SU-DHL-6 (cell line): ENCODE measurements around the gene JAM2.

Experiments used
- EZH2phosphoT487 ChIP-seq: fragments of 200-600 bp; sonication (generic), shearing (Covaris generic); conservative IDR thresholded peaks from 2 replicates; pipeline ENCODE4 v1.6.1; 2018; ENCODE audit warnings: mild to moderate bottlenecking, antibody characterized with exemption, low read length, moderate library complexity, mixed read lengths
- TF ChIP-seq, protein P1 (sequence below): fragments of 200-600 bp; sonication (generic); IDR thresholded peaks from one replicate; pipeline ENCODE4 v1.5.1; 2017; ENCODE audit warnings: antibody characterized with exemption, mild to moderate bottlenecking, low read length, moderate library complexity; ENCODE audit not compliant: insufficient read depth, poor library complexity, severe bottlenecking

DNA sequence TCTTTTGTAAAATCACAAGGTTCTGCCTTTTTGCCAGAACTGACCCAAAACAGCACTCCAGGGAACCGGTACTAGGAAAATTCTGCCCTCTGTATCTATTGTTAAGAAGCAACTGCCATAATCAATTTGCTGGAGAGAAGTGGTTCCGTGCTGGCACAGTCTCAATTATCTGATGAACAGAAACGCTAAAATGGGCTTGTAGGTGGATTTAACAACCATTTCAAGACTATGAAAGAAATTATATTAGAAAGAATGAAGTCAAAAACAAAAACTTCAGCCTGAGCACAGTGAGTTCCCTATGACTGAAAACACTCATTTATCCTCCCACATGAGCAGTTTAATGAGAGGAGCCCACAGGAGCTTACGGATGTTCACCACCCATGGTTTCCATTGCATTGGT lies 4.4 kb downstream of the JAM2 start:
- TF ChIP-seq, protein P1, sequence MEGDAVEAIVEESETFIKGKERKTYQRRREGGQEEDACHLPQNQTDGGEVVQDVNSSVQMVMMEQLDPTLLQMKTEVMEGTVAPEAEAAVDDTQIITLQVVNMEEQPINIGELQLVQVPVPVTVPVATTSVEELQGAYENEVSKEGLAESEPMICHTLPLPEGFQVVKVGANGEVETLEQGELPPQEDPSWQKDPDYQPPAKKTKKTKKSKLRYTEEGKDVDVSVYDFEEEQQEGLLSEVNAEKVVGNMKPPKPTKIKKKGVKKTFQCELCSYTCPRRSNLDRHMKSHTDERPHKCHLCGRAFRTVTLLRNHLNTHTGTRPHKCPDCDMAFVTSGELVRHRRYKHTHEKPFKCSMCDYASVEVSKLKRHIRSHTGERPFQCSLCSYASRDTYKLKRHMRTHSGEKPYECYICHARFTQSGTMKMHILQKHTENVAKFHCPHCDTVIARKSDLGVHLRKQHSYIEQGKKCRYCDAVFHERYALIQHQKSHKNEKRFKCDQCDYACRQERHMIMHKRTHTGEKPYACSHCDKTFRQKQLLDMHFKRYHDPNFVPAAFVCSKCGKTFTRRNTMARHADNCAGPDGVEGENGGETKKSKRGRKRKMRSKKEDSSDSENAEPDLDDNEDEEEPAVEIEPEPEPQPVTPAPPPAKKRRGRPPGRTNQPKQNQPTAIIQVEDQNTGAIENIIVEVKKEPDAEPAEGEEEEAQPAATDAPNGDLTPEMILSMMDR = no peak
- no peak for TF ChIP-seq EZH2phosphoT487
